ENCODE results near the gene HRAS.

Gene HRAS

DNA sequence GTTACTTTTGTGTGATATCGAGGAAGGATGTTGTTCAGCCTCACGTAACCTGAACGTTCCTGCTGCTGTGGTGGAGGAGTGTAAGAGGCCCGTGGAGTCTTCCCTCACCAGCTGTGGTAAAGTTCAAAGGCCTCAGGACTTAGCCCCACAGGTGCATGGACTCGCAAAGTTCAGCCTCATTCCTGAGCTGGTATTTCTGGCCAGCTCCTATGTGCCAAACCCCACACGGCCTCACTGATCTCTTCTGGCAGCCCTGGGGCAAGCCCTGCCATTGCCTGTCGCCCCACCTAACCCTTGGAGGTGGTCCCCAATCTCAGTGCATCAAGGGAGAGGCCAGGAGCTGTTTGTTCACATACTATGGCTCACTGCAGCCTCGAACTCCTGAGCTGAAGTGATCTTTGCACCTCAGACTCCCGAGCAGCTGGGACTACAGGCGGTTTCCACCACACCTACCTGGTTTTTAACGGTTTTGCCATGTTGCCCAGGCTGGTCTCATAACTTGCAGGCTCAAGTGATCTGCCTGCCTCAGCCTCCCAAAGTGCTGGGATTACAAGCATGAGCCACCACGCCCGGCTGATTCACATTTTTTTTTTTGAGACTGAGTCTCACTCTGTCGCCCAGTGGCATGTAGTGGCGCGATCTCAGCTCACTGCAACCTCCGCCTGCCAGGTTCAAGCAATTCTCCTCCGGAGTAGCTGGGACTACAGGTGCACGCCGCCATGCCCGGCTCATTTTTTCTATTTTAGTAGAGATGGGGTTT, 43.1 kb upstream of the HRAS start:
- TF ChIP-seq, protein P1, sequence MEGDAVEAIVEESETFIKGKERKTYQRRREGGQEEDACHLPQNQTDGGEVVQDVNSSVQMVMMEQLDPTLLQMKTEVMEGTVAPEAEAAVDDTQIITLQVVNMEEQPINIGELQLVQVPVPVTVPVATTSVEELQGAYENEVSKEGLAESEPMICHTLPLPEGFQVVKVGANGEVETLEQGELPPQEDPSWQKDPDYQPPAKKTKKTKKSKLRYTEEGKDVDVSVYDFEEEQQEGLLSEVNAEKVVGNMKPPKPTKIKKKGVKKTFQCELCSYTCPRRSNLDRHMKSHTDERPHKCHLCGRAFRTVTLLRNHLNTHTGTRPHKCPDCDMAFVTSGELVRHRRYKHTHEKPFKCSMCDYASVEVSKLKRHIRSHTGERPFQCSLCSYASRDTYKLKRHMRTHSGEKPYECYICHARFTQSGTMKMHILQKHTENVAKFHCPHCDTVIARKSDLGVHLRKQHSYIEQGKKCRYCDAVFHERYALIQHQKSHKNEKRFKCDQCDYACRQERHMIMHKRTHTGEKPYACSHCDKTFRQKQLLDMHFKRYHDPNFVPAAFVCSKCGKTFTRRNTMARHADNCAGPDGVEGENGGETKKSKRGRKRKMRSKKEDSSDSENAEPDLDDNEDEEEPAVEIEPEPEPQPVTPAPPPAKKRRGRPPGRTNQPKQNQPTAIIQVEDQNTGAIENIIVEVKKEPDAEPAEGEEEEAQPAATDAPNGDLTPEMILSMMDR (IDR thresholded peaks at IDR 0.05): no peak
- H3K4me1 Mint-ChIP-seq: peaks cover 55% of the 10 kb centered on the region
- no peaks in the 10 kb centered on the region for H3K9me3 Mint-ChIP-seq
- DNase-seq: no peak
- H3K27me3 Mint-ChIP-seq (ENCODE audit: low read depth, poor library complexity): peaks cover 4% of the 10 kb centered on the region
- peak overlapping the region; percentile 32 for H3K27ac Mint-ChIP-seq
- H3K4me3 Mint-ChIP-seq: peak overlapping the region; percentile 90
- H3K36me3 Mint-ChIP-seq (ENCODE audit: low read depth): peaks cover 11% of the 10 kb centered on the region

DNA sequence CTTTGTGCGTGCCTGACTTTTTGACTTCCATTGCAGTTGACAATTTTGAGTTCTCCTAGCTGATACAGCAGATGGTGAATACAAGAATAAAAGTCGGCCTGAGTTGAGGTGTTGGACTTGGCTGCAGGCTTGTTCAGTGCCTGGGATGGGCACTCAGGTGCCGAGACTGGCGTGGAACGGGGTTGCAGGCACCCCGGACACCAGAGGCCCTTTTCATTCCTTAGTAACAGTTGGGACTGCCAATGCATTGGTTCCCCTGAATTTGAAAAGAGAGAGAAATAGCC, 42.2 kb upstream of the HRAS start:
- Mint-ChIP-seq H3K4me3 (peak overlapping the region; percentile 90), H3K27me3 (ENCODE audit: low read depth, poor library complexity) (peaks cover 4% of the 10 kb centered on the region), H3K9me3 (no peaks in the 10 kb centered on the region), H3K36me3 (ENCODE audit: low read depth) (peaks cover 11% of the 10 kb centered on the region), H3K27ac (peak overlapping the region; percentile 88), H3K4me1 (peaks cover 60% of the 10 kb centered on the region)
- TF ChIP-seq, protein P1 (IDR thresholded peaks at IDR 0.05): no peak
- no peak for DNase-seq

DNA sequence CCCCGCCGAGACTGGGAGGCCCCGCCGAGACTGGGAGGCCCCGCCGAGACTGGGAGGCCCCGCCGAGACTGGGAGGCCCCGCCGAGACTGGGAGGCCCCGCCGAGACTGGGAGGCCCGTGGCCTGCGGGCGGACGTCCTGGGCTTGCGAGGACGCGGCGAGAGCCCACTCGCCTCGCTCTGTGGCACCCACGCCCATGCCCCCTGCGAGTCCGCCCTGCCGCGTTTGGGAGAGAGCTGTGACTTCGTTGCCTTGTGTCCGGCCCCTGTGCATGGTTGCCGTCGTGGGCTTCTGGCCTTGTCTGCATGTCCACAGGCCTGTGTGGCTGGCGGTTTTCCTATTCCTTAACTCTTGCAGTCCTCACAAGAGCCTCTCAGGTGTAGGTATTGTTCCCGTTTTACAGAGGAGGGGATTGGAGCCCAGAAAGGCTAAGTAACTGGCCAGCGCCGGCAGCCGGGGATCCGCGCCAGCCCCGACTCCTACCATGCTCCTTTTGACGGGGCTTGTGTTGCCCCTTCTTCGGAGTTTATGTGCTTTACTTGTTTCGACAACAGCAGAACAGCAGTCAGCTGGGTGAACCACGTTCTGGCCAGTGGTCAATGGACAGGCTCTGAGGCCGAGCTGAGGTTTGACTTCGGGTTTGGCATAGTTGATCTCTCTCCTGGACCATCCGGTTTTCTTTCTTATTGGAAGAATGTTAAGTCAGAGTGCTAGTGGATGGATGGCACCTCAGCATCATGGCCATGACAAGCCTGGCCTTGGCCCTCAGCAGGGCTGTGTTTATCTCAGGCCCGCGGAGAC, 41.6 kb upstream of the HRAS start:
- peak overlapping the region; percentile 90 for H3K4me3 Mint-ChIP-seq
- TF ChIP-seq, protein P1 (IDR thresholded peaks at IDR 0.05): no peak
- DNase-seq: no peak
- H3K36me3 Mint-ChIP-seq (ENCODE audit: low read depth): peaks cover 9% of the 10 kb centered on the region
- peaks cover 4% of the 10 kb centered on the region for H3K27me3 Mint-ChIP-seq (ENCODE audit: low read depth, poor library complexity)
- H3K9me3 Mint-ChIP-seq: no peaks in the 10 kb centered on the region
- peaks cover 60% of the 10 kb centered on the region for H3K4me1 Mint-ChIP-seq
- peak overlapping the region; percentile 88 for H3K27ac Mint-ChIP-seq

DNA sequence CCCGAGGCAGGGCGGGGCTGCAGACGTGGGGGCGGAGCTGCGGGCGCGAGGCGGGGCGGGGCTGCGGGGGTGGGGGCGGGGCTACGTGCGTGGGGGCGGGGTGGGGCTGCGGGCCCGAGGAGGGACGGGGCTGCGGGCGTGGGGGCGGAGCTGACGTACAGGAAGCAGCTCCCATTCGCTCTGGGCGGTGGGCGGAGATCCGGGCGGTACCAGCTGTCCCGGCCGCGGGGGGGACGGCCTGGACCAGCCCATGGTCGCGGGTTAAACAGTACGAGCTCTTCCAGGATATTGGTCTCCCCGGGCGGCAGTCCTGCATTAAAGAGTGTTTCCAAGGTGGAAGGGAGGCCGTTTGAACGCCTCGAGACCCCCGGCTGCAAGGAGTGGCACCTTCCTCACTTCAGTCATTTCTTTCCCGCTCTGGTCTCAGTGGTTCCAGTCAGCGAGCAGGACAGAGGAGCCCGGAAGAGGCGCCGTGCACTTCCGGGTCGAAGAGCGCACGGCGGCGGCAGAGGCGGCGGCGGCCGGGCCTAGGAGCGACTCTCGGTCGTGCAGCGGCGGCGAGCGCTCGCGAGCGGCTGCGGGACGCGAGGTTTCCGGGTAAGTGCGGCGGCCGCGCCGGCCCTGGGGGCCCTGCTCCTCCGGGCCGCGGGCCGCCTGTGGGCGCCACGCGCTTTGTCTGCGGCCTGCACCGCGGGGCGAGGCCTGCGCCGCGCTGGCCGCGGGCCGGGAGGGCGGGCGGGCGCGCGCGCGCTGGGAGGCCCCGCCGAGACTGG, 40.8 kb upstream of the HRAS start, which contains the start of gene PHRF1:
TSS of gene PHRF1 (plus strand) at position 475 of the 773 bp plus-strand sequence. CDS start 5,043 bp downstream, outside the sequence.
- Mint-ChIP-seq H3K27me3 (ENCODE audit: low read depth, poor library complexity) (peaks cover 4% of the 10 kb centered on the region), H3K4me3 (peak within 1 kb of the TSS; percentile 96), H3K36me3 (ENCODE audit: low read depth) (peaks cover 3% of the 10 kb centered on the region), H3K9me3 (no peaks in the 10 kb centered on the region), H3K4me1 (peaks cover 64% of the 10 kb centered on the region), H3K27ac (peak within 1 kb of the TSS; percentile 100)
- TF ChIP-seq, protein P1 (IDR thresholded peaks at IDR 0.05): no peak
- peak; percentile 97 for DNase-seq

DNA sequence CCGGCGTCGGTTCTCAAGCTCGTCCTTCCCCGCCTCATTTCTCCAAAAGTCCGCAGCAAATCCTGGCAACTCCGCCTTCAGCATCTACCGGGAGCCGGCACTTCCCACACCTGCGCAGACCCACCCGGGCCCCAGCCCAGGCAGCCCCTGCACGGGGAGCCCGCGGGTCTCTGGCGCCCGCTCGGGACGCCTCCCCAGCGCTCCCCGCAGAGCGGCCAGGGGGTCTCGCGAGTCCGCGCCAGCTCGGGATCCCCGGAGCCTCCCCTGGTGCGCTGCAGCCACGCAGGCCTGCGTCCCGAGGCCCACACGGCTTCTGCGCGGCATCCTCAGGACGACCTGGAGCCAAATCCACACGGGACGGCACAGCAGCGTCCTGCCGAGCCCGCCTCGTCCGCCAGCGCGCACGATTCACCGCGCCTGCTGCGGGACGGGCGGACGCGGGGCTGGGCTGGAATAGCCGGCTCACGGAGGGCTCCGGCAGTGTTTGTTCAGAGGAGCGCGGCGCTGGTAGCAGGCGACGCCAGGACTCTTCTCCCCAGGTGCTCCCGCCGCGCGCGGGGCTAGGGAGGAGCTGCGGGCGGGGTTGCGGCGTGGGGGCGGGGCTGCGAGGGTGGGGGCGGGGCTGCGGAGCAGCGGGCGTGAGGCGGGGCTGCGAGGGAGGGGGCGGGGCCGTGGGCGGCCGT, 40.1 kb upstream of the HRAS start:
- no peaks in the 10 kb centered on the region for H3K9me3 Mint-ChIP-seq
- peak overlapping the region; percentile 90 for H3K4me3 Mint-ChIP-seq
- no peak overlapping the region for H3K27ac Mint-ChIP-seq
- peaks cover 64% of the 10 kb centered on the region for H3K4me1 Mint-ChIP-seq
- no peaks in the 10 kb centered on the region for H3K36me3 Mint-ChIP-seq (ENCODE audit: low read depth)
- peak; percentile 44 for DNase-seq
- TF ChIP-seq, protein P1 (IDR thresholded peaks at IDR 0.05): no peak
- peaks cover 4% of the 10 kb centered on the region for H3K27me3 Mint-ChIP-seq (ENCODE audit: low read depth, poor library complexity)

Data from nephron progenitor cell (in vitro differentiated cells).